ENCODE data around the gene EFCAB14. TPM values are rescaled to one million over a fixed set of nuclear protein-coding genes. Genes with fewer than 3 reads are reported as not detected.

EFCAB14 gene
- total RNA-seq, 1 donor from 2014 or later = 32.4 TPM

DNA sequence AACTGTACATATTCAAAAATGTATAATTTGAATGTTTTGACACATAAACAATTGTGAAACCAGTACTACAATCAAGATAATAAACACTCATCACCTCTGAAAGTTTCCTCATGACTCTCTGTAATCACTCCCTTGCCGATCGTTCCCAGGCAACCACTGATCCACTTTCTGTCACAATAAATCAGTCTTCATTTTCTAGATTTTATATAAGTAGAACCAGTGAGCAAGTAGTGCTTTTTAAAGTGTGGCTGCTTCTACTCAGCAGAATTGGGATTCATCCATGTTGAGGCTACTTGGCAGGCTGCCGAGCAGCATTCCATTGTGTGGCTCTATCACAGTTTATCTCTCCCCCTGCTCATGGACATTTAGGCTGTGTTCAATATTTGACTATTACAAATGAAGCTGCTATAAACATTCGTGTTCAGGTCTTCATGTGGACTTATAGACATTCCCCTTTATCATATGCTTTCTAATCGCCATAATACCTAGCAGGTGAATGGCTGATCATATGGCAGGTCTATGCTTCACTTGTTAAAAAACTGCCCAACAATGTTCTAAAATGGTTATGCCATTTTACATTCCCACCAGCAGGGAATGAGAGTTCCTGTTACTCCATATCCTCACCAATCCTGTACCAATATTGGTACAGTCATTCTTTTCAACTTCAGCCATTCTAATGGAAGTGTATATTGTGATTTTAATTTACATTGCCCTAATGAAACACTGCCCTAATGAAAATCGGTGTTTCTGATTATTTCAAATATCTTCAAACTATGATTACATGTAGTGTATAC is 26.7 kb downstream of the EFCAB14 start:
- Histone ChIP-seq H3K36me3 (ENCODE audit: control insufficient read depth, insufficient read depth, low read length) (peaks cover 29% of the 10 kb centered on the region), H3K27me3 (ENCODE audit: control insufficient read depth, insufficient read depth, low read length) (no peaks in the 10 kb centered on the region), H3K4me3 (ENCODE audit: low read depth, low read length) (no peak overlapping the region)
- TF ChIP-seq, protein P1, sequence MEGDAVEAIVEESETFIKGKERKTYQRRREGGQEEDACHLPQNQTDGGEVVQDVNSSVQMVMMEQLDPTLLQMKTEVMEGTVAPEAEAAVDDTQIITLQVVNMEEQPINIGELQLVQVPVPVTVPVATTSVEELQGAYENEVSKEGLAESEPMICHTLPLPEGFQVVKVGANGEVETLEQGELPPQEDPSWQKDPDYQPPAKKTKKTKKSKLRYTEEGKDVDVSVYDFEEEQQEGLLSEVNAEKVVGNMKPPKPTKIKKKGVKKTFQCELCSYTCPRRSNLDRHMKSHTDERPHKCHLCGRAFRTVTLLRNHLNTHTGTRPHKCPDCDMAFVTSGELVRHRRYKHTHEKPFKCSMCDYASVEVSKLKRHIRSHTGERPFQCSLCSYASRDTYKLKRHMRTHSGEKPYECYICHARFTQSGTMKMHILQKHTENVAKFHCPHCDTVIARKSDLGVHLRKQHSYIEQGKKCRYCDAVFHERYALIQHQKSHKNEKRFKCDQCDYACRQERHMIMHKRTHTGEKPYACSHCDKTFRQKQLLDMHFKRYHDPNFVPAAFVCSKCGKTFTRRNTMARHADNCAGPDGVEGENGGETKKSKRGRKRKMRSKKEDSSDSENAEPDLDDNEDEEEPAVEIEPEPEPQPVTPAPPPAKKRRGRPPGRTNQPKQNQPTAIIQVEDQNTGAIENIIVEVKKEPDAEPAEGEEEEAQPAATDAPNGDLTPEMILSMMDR (IDR thresholded peaks at IDR 0.05; ENCODE audit: insufficient read depth, low read length, severe bottlenecking) = peak; percentile 9
- FAIRE-seq = no peak
- no peak for DNase-seq (ENCODE audit: low read depth)

DNA sequence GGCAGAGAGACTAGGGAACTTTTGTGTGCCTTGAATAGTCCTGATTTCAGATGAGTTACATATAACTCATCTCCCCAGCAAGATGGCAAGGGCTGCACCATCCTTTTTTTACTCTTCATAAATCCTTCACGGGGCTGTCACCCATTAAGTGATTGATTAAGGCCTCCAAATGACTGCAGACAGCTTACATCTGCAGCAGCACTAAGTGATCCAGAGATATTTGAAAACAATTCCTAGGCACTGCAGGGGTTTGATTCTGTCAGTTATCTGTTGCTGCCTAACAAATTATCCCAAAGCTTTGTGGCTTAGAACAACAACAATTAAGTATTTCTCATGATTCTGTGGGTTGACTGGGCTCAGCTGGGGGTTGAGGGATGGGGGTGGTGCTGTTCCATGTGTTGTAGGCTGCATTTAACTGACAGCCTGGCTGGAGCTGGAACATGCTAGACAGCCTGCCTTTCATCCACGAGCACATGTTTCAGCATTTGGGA is 27.9 kb downstream of the EFCAB14 start:
- no peak for FAIRE-seq
- H3K4me3 ChIP-seq (ENCODE audit: low read depth, low read length) = no peak overlapping the region
- TF ChIP-seq, protein P1 (IDR thresholded peaks at IDR 0.05; ENCODE audit: insufficient read depth, low read length, severe bottlenecking) = no peak
- DNase-seq (ENCODE audit: low read depth) = no peak
- peaks cover 25% of the 10 kb centered on the region for H3K36me3 ChIP-seq (ENCODE audit: control insufficient read depth, insufficient read depth, low read length)
- H3K27me3 ChIP-seq (ENCODE audit: control insufficient read depth, insufficient read depth, low read length) = no peaks in the 10 kb centered on the region

DNA sequence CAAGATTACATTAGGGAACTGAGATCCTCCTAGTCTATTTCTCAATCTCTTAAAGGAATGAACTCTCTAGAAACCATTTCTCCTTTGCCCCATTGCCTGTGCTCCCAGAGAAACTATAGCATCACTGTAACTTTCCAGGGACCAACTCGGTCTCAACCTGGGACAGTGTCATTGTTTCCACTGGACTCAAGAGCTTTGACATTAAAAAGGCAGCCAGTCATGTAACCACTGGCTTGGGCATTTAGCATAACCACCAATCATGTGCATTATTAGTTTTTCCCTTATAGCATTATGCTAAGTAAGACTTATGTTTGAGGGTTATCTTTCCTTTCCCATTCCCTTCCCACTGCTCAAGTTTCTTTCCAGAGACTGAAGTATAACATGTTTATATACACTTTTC is 29.0 kb downstream of the EFCAB14 start:
- H3K4me3 ChIP-seq (ENCODE audit: low read depth, low read length) = no peak overlapping the region
- no peaks in the 10 kb centered on the region for H3K27me3 ChIP-seq (ENCODE audit: control insufficient read depth, insufficient read depth, low read length)
- peaks cover 19% of the 10 kb centered on the region for H3K36me3 ChIP-seq (ENCODE audit: control insufficient read depth, insufficient read depth, low read length)
- DNase-seq (ENCODE audit: low read depth) = no peak
- no peak for FAIRE-seq
- TF ChIP-seq, protein P1 (IDR thresholded peaks at IDR 0.05; ENCODE audit: insufficient read depth, low read length, severe bottlenecking) = no peak

DNA sequence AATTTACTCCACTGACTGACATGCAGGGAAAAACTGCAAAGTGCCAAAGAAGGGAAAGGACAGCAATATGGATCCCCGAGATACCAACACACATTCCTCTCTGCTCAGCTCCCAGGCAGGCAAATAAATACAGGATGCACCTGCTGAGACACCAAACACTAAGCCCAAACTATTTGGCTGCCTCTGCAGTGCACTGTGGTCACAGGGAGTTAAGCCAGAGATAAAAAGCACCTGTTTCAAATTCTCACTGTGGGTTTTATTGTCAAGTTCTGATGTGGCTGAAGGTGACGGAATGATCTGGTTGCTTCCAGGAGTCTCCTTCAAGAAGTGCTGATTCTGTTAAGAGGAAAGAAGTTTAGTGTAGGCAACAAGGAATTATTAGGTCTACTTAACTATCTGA is 29.6 kb downstream of the EFCAB14 start:
- Histone ChIP-seq H3K4me3 (ENCODE audit: low read depth, low read length) (no peak overlapping the region), H3K36me3 (ENCODE audit: control insufficient read depth, insufficient read depth, low read length) (peaks cover 22% of the 10 kb centered on the region), H3K27me3 (ENCODE audit: control insufficient read depth, insufficient read depth, low read length) (no peaks in the 10 kb centered on the region)
- DNase-seq (ENCODE audit: low read depth) (no peak), FAIRE-seq (no peak)
- TF ChIP-seq, protein P1 (IDR thresholded peaks at IDR 0.05; ENCODE audit: insufficient read depth, low read length, severe bottlenecking) = no peak

DNA sequence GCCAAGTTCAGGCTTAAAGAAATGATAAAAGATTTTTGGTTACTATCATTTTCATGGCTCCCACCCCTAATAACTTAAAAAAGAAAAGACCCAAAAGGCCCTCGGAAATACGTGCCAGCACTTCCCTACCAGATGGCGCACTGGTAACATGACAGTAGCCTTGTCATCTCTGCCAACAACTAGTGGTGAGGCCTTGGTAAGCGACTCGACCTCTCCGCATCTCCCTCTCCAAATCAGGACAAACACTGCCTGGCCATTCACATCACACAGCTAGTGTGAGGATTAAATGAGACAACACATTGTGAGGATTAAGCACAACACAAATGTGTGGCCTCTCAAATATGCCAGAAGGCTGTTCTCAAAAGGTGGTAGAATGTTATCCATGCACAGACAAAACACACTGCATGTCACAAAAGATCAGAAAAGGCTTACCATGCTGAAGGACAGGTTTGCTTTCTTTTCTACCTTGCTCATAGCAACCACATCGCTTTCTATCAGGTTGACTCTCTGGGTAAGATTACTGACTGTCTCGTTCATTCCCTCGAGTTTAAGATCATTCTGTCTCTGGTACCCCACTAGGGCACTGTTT is 30.9 kb downstream of the EFCAB14 start:
- no peaks in the 10 kb centered on the region for H3K27me3 ChIP-seq (ENCODE audit: control insufficient read depth, insufficient read depth, low read length)
- TF ChIP-seq, protein P1 (IDR thresholded peaks at IDR 0.05; ENCODE audit: insufficient read depth, low read length, severe bottlenecking) = no peak
- peaks cover 28% of the 10 kb centered on the region for H3K36me3 ChIP-seq (ENCODE audit: control insufficient read depth, insufficient read depth, low read length)
- no peak overlapping the region for H3K4me3 ChIP-seq (ENCODE audit: low read depth, low read length)
- DNase-seq (ENCODE audit: low read depth) (no peak), FAIRE-seq (peak; percentile 62)

Measured in bronchial epithelial cell (primary cell).